Stimulated activated CD8-positive, alpha-beta memory T cell treated with anti-CD3 and anti-CD28 coated beads, Interleukin-15, amount 100 ng/mL, for 1 hour (primary cell): ENCODE measurements around the gene SPOCK1.

Source experiments
- DNase-seq: peaks from one replicate; pipeline ENCODE4 v3.0.0-alpha.2; 2020; ENCODE audit warnings: low read depth

The SPOCK1 gene

DNA sequence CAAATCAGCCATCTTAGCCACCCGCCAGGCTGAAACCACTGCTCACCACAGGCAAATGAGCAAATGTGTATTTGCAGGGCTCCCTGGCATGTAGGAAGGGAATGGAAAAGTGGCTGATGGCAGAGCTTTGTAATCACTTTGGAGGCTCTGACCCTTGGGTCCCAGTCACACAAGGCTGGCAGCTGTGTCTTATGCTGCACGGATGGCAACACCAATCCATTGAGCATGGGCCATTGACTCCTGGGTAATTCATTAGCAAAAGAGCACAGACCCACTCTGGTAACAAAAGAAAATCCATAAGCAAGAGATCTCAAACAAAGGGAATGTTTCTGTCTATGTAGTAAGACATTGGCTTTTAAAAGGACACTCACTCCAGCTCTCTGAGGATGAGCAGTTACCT lies 57.6 kb downstream of the SPOCK1 start:
- DNase-seq: no peak

- no peak for DNase-seq
Measured at GRCh38 chr5:137440795-137441194, 58.3 kb downstream of the SPOCK1 start.

- DNase-seq: no peak
Measured at GRCh38 chr5:137439645-137440044, 59.5 kb downstream of the SPOCK1 start.

GRCh38 chr5:137438932-137439331 lies 60.2 kb downstream of the SPOCK1 start:
- no peak for DNase-seq

- DNase-seq: no peak
Measured at GRCh38 chr5:137437774-137438173, 61.4 kb downstream of the SPOCK1 start.

DNA sequence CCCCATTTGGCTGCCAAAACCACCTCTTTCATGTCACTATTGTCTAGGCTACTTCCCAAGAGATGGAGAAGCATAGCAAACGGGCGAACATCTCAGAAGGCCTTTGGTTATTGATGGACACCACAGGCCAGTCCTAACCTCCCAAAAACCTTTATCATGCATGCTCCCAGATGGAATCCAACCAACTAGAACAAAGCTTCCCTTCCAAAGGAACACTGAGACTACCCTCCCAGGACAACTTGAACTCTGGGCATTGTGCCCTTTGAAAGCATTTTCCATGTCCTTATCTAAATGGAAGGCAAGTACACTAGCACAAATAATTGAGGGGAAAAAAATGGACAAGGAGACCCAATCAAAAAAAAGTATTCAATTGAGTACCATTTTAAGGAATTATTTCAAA lies 65.6 kb downstream of the SPOCK1 start:
- DNase-seq: no peak

- DNase-seq: no peak
Measured at GRCh38 chr5:137432376-137432775, 66.8 kb downstream of the SPOCK1 start.

DNA sequence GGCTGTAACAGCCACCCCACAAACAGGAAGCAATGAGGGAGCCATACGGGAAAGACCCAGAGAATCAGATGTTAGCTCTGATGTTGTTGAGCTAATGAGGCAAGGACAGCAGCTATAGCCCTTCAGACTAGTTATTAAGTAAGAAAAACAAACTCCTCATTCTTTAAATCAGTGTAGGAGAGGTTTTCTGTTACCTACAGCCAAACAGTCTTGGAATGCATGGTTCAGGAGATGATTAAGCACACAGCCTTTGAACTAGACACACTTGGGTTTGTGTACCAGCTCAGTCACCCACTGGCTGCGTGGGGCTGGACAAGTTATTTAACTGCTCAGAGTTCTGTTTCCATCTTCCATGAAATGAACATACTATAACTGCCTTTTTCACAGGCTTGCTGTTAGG lies 68.1 kb downstream of the SPOCK1 start:
- DNase-seq: no peak

GRCh38 chr5:137415231-137415681 lies 83.9 kb downstream of the SPOCK1 start:
- DNase-seq: no peak

- DNase-seq: no peak
Measured at GRCh38 chr5:137414112-137414755, 84.9 kb downstream of the SPOCK1 start.

GRCh38 chr5:137412136-137412535 lies 87.0 kb downstream of the SPOCK1 start:
- DNase-seq: no peak

DNA sequence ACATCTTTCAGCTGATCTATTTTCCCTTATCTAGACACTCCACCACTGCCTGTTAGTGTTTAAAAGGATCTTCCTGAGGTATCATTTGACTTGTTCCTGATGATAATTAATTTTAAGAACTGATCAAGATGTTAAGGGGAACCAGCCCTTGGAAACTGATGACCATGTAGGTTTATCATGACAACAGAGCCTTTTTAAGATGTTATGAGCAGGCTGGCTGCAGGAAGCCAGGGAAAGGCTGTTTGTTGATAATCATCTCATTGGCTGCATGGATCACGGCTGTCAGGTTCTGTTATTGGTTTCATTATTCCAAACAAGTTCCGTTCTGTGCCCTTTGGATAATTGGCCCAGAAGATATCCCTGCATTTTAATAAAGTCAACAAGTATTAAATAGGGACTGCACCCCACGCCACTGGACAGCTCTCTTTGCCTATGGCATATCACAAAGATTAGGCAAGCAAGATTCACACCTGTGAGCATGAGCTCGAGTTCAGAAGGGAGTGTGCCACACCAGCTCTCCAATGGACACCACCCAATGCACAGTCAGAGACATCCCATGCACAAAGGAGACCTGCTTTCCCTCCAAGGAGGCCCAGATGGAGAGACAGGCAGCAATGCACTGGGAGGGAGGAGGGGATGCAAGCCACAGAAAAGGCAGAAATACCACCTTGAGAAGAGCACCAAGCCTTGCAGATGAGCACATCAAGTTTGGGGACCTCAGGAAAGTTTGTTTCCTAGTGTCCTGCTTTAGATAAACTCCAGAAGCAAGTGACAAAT lies 88.7 kb downstream of the SPOCK1 start:
- no peak for DNase-seq

- no peak for DNase-seq
Measured at GRCh38 chr5:137409736-137410135, 89.4 kb downstream of the SPOCK1 start.

DNA sequence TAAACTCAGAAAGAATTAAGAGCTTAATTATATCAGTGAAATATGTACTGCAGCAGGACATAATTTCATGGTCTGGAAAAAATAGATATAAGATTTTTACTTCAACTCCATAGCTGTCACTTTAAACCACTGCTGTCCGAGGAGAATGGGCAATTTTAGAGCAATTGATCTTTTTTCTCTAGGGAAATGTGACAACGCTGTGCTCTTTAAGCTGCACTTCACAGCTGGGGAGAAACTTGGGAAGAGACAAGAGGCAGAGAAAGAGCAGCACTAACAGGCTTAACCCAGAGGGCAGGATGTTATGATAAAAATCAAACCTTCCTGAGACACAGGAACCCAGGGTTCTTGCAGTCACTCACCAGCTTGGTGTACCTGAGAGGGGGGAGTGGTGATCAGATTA lies 92.0 kb downstream of the SPOCK1 start:
- no peak for DNase-seq

GRCh38 chr5:137405393-137405792 lies 93.7 kb downstream of the SPOCK1 start:
- no peak for DNase-seq

GRCh38 chr5:137403869-137404268 lies 95.3 kb downstream of the SPOCK1 start:
- no peak for DNase-seq

- no peak for DNase-seq
Measured at GRCh38 chr5:137402436-137403187, 96.5 kb downstream of the SPOCK1 start.

GRCh38 chr5:137401946-137402345 lies 97.2 kb downstream of the SPOCK1 start:
- DNase-seq: no peak

GRCh38 chr5:137400571-137400970 lies 98.6 kb downstream of the SPOCK1 start:
- DNase-seq: no peak

DNA sequence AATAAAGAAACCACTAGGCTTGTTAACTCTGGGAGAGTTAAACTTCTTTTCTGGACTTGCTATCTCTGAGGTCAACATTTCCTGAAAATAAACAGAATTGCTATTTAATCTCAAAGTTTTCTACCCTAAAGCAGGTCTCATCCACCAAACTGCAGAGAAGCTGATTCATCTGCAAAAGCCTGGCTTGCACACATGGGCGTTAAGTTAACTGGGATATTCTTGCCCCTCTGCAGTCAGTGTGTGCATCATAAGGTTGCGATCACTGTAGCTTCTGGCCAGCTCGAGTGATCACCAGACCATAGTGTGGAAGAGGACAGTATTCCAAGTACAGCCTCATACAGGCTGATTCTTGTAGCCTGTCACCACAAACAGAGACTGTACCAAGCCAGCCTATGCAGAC lies 99.2 kb downstream of the SPOCK1 start:
- DNase-seq: no peak

DNA sequence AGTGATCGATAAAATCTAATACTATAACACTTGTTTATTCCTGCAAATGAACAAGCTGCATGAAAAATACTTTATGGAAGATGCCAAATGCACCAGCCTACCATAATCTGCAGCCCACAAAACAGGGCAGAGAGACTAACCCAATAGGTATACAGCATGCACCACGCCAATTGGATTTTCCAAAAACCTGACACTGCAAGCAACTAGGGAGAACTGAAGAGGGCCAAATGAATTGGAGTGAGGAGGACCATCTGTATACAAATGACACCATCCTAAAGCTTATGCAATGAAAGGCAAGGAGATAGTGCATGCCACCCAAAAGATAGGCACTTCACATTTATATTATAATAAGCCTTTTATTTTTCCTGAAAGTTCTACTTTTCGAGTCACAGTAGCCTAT lies 100.4 kb downstream of the SPOCK1 start:
- DNase-seq: no peak

DNA sequence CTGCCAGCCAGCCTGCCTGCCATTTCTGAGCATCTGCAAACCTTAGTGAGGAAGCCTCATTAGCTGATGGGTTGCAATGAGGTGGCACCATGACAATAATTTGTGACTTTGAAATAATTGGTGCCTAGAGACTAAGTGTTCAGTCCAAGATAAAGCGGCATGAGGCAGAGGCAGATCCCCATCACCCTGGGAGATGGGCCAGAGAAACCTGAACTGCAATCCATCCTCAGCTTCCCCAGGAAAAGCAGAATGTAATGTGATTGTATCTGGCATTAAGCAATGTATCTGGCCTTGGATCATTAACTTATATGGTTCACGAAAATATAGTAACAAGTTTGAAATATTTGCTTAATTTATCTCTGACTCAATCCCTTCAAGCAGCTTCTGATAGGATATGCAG lies 101.0 kb downstream of the SPOCK1 start:
- DNase-seq: no peak
